Measurements from ENCODE around the gene PARL. TPM values are rescaled to one million over a fixed set of nuclear protein-coding genes. Genes with fewer than 3 reads are reported as not detected.

The PARL gene
- polyA plus RNA-seq, 1 of the 3 experiments (the other 2 are of a cell fraction), result 50.1 TPM

DNA sequence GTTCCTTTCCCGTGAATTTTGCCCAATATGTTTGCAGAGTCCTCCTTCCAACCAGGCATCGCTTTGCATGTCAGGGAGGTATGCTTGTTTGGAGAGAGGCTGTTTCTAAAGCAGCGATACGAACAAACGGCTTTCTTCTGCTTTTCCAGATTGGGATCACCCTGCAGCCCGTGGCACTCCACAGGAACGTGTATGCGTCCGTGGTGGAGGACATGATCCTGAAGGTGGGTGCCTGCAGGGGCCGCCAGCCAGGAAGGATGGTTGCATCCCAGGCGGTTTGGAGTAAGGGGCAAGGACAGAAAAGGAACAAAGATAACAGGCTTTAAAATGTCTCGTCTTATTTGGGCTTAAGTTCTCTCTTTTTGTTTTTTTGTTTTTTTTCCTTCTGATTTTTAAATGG lies 76.8 kb downstream of the PARL start:
- no peaks in the 10 kb centered on the region for H3K4me1 ChIP-seq (ENCODE audit: control insufficient read depth in 1 of 2, insufficient read depth in 2 of 2, low read depth in 1 of 2, low read length in 1 of 2)
- H3K9me2 ChIP-seq, result no peaks in the 10 kb centered on the region
- no peak overlapping the region for H3K4me3 ChIP-seq (ENCODE audit: low read depth in 2 of 2, low read length in 1 of 2)
- no peak overlapping the region for H3K9ac ChIP-seq
- no peak for TF ChIP-seq EZH2phosphoT487 (IDR thresholded peaks at IDR 0.05; ENCODE audit: borderline replicate concordance, low read depth)
- TF ChIP-seq GABPA (IDR thresholded peaks at IDR 0.05; ENCODE audit: low read depth), result no peak
- TF ChIP-seq GATA2 (CRISPR knock-in tag; IDR thresholded peaks at IDR 0.05), result no peak
- no peak for TF ChIP-seq RFX5 (IDR thresholded peaks at IDR 0.05; ENCODE audit: low read length)
- no peak for TF ChIP-seq CHD2 (IDR thresholded peaks at IDR 0.05; ENCODE audit: low read length, partially characterized antibody)
- no peak for TF ChIP-seq NRF1 (IDR thresholded peaks at IDR 0.05; ENCODE audit: low read depth, low read length)
- no peak for TF ChIP-seq YY1 (IDR thresholded peaks at IDR 0.05; ENCODE audit: low read depth)
- TF ChIP-seq, protein P1, sequence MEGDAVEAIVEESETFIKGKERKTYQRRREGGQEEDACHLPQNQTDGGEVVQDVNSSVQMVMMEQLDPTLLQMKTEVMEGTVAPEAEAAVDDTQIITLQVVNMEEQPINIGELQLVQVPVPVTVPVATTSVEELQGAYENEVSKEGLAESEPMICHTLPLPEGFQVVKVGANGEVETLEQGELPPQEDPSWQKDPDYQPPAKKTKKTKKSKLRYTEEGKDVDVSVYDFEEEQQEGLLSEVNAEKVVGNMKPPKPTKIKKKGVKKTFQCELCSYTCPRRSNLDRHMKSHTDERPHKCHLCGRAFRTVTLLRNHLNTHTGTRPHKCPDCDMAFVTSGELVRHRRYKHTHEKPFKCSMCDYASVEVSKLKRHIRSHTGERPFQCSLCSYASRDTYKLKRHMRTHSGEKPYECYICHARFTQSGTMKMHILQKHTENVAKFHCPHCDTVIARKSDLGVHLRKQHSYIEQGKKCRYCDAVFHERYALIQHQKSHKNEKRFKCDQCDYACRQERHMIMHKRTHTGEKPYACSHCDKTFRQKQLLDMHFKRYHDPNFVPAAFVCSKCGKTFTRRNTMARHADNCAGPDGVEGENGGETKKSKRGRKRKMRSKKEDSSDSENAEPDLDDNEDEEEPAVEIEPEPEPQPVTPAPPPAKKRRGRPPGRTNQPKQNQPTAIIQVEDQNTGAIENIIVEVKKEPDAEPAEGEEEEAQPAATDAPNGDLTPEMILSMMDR (IDR thresholded peaks at IDR 0.05), result no peak
- TF ChIP-seq, protein P2, sequence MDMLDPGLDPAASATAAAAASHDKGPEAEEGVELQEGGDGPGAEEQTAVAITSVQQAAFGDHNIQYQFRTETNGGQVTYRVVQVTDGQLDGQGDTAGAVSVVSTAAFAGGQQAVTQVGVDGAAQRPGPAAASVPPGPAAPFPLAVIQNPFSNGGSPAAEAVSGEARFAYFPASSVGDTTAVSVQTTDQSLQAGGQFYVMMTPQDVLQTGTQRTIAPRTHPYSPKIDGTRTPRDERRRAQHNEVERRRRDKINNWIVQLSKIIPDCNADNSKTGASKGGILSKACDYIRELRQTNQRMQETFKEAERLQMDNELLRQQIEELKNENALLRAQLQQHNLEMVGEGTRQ (IDR thresholded peaks at IDR 0.05; ENCODE audit: borderline replicate concordance, low read depth, low read length), result no peak
- no peak for TF ChIP-seq FOXJ3 (CRISPR knock-in tag; IDR thresholded peaks at IDR 0.05)
- no peak for TF ChIP-seq TCF12 (IDR thresholded peaks at IDR 0.05)
- TF ChIP-seq, protein P3, sequence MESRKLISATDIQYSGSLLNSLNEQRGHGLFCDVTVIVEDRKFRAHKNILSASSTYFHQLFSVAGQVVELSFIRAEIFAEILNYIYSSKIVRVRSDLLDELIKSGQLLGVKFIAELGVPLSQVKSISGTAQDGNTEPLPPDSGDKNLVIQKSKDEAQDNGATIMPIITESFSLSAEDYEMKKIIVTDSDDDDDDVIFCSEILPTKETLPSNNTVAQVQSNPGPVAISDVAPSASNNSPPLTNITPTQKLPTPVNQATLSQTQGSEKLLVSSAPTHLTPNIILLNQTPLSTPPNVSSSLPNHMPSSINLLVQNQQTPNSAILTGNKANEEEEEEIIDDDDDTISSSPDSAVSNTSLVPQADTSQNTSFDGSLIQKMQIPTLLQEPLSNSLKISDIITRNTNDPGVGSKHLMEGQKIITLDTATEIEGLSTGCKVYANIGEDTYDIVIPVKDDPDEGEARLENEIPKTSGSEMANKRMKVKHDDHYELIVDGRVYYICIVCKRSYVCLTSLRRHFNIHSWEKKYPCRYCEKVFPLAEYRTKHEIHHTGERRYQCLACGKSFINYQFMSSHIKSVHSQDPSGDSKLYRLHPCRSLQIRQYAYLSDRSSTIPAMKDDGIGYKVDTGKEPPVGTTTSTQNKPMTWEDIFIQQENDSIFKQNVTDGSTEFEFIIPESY (IDR thresholded peaks at IDR 0.05; ENCODE audit: borderline replicate concordance, low read depth), result no peak
- TF ChIP-seq ELF1 (IDR thresholded peaks at IDR 0.05), result no peak
- no peak for TF ChIP-seq RCOR1 (IDR thresholded peaks at IDR 0.05; ENCODE audit: low read length)
- no peak for TF ChIP-seq MEF2A (IDR thresholded peaks at IDR 0.05; ENCODE audit: borderline replicate concordance, low read depth)
- TF ChIP-seq MXI1 (IDR thresholded peaks at IDR 0.05; ENCODE audit: low read depth, low read length), result no peak
- DNase-seq, result no peak
- H4K20me1 ChIP-seq (ENCODE audit: insufficient read depth), result no peaks in the 10 kb centered on the region
- H3K4me2 ChIP-seq, result no peak overlapping the region
- no peaks in the 10 kb centered on the region for H3K9me3 ChIP-seq
- no peaks in the 10 kb centered on the region for H3F3A ChIP-seq (replicated peaks; ENCODE audit: insufficient read depth)
- H3K27ac ChIP-seq (ENCODE audit: low read depth in 2 of 2, low read length in 1 of 2), result no peak overlapping the region
- WGBS (ENCODE audit: low lambda C conversion rate), result 96% methylated on average over 12 of the region's 12 CpGs
- ChIA-PET CTCF (no interaction called here), POLR2A (no interaction called here)
- peaks cover 38 to 81% of the 10 kb centered on the region in 2 experiments for H3K36me3 ChIP-seq (replicated peaks in 1 of 2; ENCODE audit: control insufficient read depth in 1 of 2, insufficient read depth in 2 of 2, low read length in 1 of 2)
- H2AFZ ChIP-seq (ENCODE audit: low read depth), result no peak overlapping the region
- no peaks in the 10 kb centered on the region for H3K79me2 ChIP-seq (ENCODE audit: insufficient read depth)
- H3K27me3 ChIP-seq (ENCODE audit: insufficient read depth), result no peaks in the 10 kb centered on the region

Data from SK-N-SH (cell line).